ENCODE measurements around the gene MLXIPL.

DNA sequence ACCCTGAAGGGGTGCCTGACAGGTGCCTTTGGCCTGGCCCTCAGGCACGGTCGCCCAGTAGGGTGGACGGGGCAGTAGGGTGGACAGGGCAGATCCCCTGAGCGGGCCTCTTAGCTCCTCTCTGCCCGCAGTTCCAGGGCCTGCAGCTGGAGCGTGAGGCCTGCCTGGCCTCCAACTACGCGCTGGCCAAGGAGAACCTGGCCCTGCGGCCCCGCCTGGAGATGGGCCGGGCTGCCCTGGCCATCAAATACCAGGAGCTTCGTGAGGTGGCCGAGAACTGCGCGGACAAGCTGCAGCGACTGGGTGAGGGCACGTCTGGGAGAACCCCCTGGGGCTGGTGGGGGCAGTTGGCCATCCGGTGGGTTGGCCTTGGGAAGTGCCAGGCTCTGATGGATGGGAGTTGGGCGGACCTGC lies 45.0 kb upstream of the MLXIPL start:
- TF ChIP-seq, protein P1, sequence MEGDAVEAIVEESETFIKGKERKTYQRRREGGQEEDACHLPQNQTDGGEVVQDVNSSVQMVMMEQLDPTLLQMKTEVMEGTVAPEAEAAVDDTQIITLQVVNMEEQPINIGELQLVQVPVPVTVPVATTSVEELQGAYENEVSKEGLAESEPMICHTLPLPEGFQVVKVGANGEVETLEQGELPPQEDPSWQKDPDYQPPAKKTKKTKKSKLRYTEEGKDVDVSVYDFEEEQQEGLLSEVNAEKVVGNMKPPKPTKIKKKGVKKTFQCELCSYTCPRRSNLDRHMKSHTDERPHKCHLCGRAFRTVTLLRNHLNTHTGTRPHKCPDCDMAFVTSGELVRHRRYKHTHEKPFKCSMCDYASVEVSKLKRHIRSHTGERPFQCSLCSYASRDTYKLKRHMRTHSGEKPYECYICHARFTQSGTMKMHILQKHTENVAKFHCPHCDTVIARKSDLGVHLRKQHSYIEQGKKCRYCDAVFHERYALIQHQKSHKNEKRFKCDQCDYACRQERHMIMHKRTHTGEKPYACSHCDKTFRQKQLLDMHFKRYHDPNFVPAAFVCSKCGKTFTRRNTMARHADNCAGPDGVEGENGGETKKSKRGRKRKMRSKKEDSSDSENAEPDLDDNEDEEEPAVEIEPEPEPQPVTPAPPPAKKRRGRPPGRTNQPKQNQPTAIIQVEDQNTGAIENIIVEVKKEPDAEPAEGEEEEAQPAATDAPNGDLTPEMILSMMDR (IDR thresholded peaks at IDR 0.05; ENCODE audit: poor library complexity): no peak
- TF ChIP-seq EZH2phosphoT487 (IDR thresholded peaks at IDR 0.05; ENCODE audit: low read depth, severe bottlenecking, unreplicated experiment): no peak
